Kidney epithelial cell (primary cell): ENCODE data around the gene LRP2. TPM values are rescaled to one million over a fixed set of nuclear protein-coding genes. Genes with fewer than 3 reads are reported as not detected.

ENCODE experiments used
- DNase-seq: peaks from one replicate; pipeline ENCODE4 v3.0.0-alpha.2; 2010; ENCODE audit warnings: low read depth
- H3K27me3 ChIP-seq: 2 replicates; pipeline ENCODE4 v1.6.0; 2011; ENCODE audit warnings: low read length; ENCODE audit not compliant: control insufficient read depth, insufficient read depth
- H3K36me3 ChIP-seq: 2 replicates; pipeline ENCODE4 v1.5.1; 2011; ENCODE audit warnings: low read length; ENCODE audit not compliant: control insufficient read depth, insufficient read depth
- H3K4me3 ChIP-seq: 2 replicates; pipeline ENCODE4 v1.5.1; 2011; ENCODE audit warnings: low read depth, mild to moderate bottlenecking, control low read depth, low read length
- total RNA-seq: library from RNA; depleted of rRNA; stranded (reverse); fragments of >200 nt; gene quantifications from 2 replicates; pipeline ENCODE4 v1.2.3, GENCODE V29; 2015
- TF ChIP-seq, protein P1 (sequence below): IDR thresholded peaks from 2 replicates; pipeline ENCODE4 v1.5.1; 2011; ENCODE audit warnings: mild to moderate bottlenecking, moderate library complexity, low read length, control low read depth, inconsistent platforms; ENCODE audit not compliant: insufficient read depth, poor library complexity, severe bottlenecking

LRP2 gene
- total RNA-seq, 1 donor from 2014 or later = 1.4 TPM

DNA sequence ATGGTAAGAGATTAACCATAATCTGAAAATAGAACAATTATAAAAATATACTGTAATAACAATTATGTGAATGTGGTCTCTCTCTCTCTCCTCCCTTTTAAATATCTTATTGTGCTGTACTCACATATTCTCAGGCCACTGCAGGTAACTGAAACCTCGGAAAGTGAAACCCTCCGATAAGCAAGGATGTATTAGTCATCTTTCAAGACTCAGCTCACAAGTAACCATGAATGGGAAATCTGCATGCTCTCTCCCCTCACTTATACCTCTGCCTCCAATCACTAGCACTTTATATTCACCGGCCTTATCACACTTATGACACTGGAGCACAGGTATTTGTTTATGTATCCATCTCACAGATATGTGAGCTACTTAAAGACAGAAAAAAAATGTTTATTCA lies 139.7 kb downstream of the LRP2 start:
- peak; percentile 16 for DNase-seq
- TF ChIP-seq, protein P1, sequence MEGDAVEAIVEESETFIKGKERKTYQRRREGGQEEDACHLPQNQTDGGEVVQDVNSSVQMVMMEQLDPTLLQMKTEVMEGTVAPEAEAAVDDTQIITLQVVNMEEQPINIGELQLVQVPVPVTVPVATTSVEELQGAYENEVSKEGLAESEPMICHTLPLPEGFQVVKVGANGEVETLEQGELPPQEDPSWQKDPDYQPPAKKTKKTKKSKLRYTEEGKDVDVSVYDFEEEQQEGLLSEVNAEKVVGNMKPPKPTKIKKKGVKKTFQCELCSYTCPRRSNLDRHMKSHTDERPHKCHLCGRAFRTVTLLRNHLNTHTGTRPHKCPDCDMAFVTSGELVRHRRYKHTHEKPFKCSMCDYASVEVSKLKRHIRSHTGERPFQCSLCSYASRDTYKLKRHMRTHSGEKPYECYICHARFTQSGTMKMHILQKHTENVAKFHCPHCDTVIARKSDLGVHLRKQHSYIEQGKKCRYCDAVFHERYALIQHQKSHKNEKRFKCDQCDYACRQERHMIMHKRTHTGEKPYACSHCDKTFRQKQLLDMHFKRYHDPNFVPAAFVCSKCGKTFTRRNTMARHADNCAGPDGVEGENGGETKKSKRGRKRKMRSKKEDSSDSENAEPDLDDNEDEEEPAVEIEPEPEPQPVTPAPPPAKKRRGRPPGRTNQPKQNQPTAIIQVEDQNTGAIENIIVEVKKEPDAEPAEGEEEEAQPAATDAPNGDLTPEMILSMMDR = no peak
- Histone ChIP-seq H3K36me3 (no peaks in the 10 kb centered on the region), H3K4me3 (no peak overlapping the region), H3K27me3 (no peaks in the 10 kb centered on the region)

- Histone ChIP-seq H3K36me3 (no peaks in the 10 kb centered on the region), H3K4me3 (no peak overlapping the region), H3K27me3 (no peaks in the 10 kb centered on the region)
- TF ChIP-seq, protein P1 = peak; percentile 40
- no peak for DNase-seq
Measured at GRCh38 chr2:169221745-169222369, 140.5 kb downstream of the LRP2 start.

GRCh38 chr2:169210917-169211316 lies 151.4 kb downstream of the LRP2 start:
- DNase-seq = no peak
- no peaks in the 10 kb centered on the region for H3K36me3 ChIP-seq
- TF ChIP-seq, protein P1 = no peak
- no peaks in the 10 kb centered on the region for H3K27me3 ChIP-seq
- H3K4me3 ChIP-seq = no peak overlapping the region

- no peak overlapping the region for H3K4me3 ChIP-seq
- no peaks in the 10 kb centered on the region for H3K27me3 ChIP-seq
- no peak for DNase-seq
- no peaks in the 10 kb centered on the region for H3K36me3 ChIP-seq
- TF ChIP-seq, protein P1 = no peak
Measured at GRCh38 chr2:169208026-169208425, 154.3 kb downstream of the LRP2 start.

DNA sequence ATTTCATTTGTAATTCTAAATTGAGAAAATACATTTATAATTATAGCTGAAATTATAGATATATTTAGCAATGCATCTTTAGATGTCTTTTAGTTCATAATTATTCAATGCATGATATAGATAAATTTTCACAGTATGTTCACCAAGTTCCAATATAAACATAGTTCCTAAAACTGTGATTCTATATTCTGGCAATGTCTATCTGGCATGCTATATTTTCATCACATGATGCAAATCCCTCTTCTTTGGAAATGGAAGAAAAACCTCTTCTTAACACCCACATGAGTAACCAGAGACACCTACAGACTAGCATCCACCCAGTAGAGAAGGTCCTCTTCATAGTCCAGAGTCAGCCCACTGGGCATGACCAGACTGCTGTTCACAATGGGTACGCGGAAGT lies 157.2 kb downstream of the LRP2 start:
- Histone ChIP-seq H3K27me3 (no peaks in the 10 kb centered on the region), H3K4me3 (no peak overlapping the region), H3K36me3 (no peaks in the 10 kb centered on the region)
- TF ChIP-seq, protein P1 = no peak
- DNase-seq = no peak

GRCh38 chr2:169203952-169204351 lies 158.4 kb downstream of the LRP2 start:
- H3K36me3 ChIP-seq = no peaks in the 10 kb centered on the region
- TF ChIP-seq, protein P1 = no peak
- no peak for DNase-seq
- H3K27me3 ChIP-seq = no peaks in the 10 kb centered on the region
- no peak overlapping the region for H3K4me3 ChIP-seq
